ENCODE measurements around the gene UBD.

- TF ChIP-seq CTCF (IDR thresholded peaks at IDR 0.05), result no peak
- no peak for TF ChIP-seq POLR2A (IDR thresholded peaks at IDR 0.05)
These were observed 52.2 kb downstream of the UBD start for GRCh38 chr6:29507319-29507718.
